Spleen (tissue), 7 donors: ENCODE measurements around the gene PLA2G15.

ENCODE experiments used
- CTCF ChIP-seq, 11 experiments: fragments of 200-600 bp in 7 of 11; fragments of 450-650 bp in 4 of 11; sonication (generic) in 4 of 11; IDR thresholded peaks in 8 of 11; conservative IDR thresholded peaks in 3 of 11; 1 replicate in 7 of 11; 2 replicates in 4 of 11; pipeline versions ENCODE4 v1.4.0 to v1.8.0; 2016 to 2021; ENCODE audit warnings: antibody characterized with exemption in 11 of 11, inconsistent platforms in 4 of 11, mild to moderate bottlenecking in 1 of 11
- POLR2A ChIP-seq, 3 donors: fragments of 450-650 bp; IDR thresholded peaks; one replicate each; pipeline ENCODE4 v1.5.1; 2017; ENCODE audit warnings: antibody characterized with exemption in 3 of 3, mild to moderate bottlenecking in 1 of 3
- donor health status: DM: no; HTN: no; CAD: no; lungs with moderate emphysema.
- donor health status: DM: no; HTN: no; CAD: no.
- donor health status: DM: no; HTN: no; CAD: no.

DNA sequence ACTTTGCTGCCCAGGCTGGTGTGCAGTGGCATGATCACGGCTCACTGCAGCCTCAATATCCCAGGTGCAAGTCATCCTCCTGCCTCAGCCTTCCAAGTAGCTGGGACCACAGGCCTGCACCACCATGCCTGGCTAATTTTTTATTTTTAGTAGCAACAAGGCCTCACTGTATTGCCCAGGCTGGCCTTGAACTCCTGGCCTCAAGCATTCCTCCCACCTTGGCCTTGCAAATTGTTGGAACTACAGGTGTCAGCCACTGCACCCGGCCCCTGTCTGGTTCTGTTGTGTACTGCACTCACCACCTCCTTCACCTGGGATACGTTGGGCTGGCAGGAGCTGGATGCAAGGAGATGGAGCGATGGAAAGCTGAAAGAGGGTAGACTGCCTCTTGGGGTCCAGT is 8.5 kb downstream of the PLA2G15 start:
- TF ChIP-seq POLR2A (IDR thresholded peaks at IDR 0.05) (no peak), CTCF (IDR thresholded peaks at IDR 0.05 in 8 of 11, conservative IDR thresholded peaks at IDR 0.05 in 3 of 11) (no peak)
